H1 (cell line): ENCODE measurements around the gene SF3B3. TPM values are rescaled to one million over a fixed set of nuclear protein-coding genes. Genes with fewer than 3 reads are reported as not detected.

Experiments used
- JUN ChIP-seq: IDR thresholded peaks from 2 replicates; pipeline ENCODE4 v1.6.1; 2011; ENCODE audit warnings: low read depth, mild to moderate bottlenecking, improper control_type of control experiment, low read length
- RFX5 ChIP-seq: IDR thresholded peaks from 2 replicates; pipeline ENCODE4 v1.6.1; 2011; ENCODE audit warnings: low read depth, low read length, improper control_type of control experiment, borderline replicate concordance
- SIRT6 ChIP-seq: IDR thresholded peaks from one replicate; pipeline ENCODE4 v1.7.1; 2012; ENCODE audit warnings: low read length, inconsistent platforms
- polyA plus RNA-seq, 7 experiments: library from polyadenylated mRNA; depleted of rRNA in 3 of 7; stranded (reverse) in 5 of 7; unstranded in 2 of 7; fragments of >200 nt in 5 of 7; fragments of 200-250 nt in 2 of 7; gene quantifications; 1 replicate in 5 of 7; 2 replicates in 1 of 7; 4 replicates in 1 of 7; pipeline versions ENCODE4 v1.2.1 to v1.2.3, GENCODE V29; 2011 to 2013; ENCODE audit warnings: missing spikeins in 2 of 7, mixed read lengths in 2 of 7
- total RNA-seq: library from RNA; stranded (reverse); fragmentation: NEBNext Ultra II Directional; extraction: Animal tissue kit (Norgen Biotek cat#: 25700); gene quantifications from 2 replicates; pipeline ENCODE4 v1.2.1, GENCODE V29; 2021

SF3B3 gene
- total and polyA plus RNA-seq, 2 of the 8 experiments (the other 6 are each of a cell fraction or from before 2014, with no cell fraction given), result 241 to 521 TPM

GRCh38 chr16:70527315-70527996 lies 3.8 kb downstream of the SF3B3 start (continued):
- no peak for TF ChIP-seq RFX5
- no peak for TF ChIP-seq SIRT6
- TF ChIP-seq JUN, result no peak
- TF ChIP-seq, all 59 proteins: peak for 0
